WERI-Rb-1 (cell line): ENCODE data around the gene ANKHD1.

Experiments
- DNase-seq: peaks from one replicate; pipeline ENCODE4 v3.0.0-alpha.2; 2020
- H3K27ac ChIP-seq: fragments of 250-450 bp; sonication (Bioruptor Pico); 2 replicates; pipeline ENCODE4 v1.5.1; 2020; ENCODE audit warnings: mild to moderate bottlenecking, moderate library complexity
- H3K27me3 ChIP-seq: fragments of 250-450 bp; sonication (Bioruptor Pico); 2 replicates; pipeline ENCODE4 v1.5.1; 2021; ENCODE audit warnings: mild to moderate bottlenecking, low read depth, moderate library complexity; ENCODE audit not compliant: insufficient read depth, severe bottlenecking
- H3K36me3 ChIP-seq: fragments of 250-450 bp; sonication (Bioruptor Pico); 2 replicates; pipeline ENCODE4 v1.5.1; 2020; ENCODE audit warnings: mild to moderate bottlenecking, moderate library complexity
- H3K4me3 ChIP-seq: 2 replicates; pipeline ENCODE4 v1.5.1; 2011; ENCODE audit warnings: low read depth, mild to moderate bottlenecking, control low read depth, low read length
- H3K9me3 ChIP-seq: fragments of 250-450 bp; sonication (Bioruptor Pico); 2 replicates; pipeline ENCODE4 v1.5.1; 2021; ENCODE audit warnings: mild to moderate bottlenecking, moderate library complexity; ENCODE audit not compliant: severe bottlenecking
- CTCF ChIP-seq: IDR thresholded peaks from 2 replicates; pipeline ENCODE4 v1.5.1; 2011; ENCODE audit warnings: low read depth, mild to moderate bottlenecking, control low read depth, inconsistent platforms, low read length

The ANKHD1 gene

DNA sequence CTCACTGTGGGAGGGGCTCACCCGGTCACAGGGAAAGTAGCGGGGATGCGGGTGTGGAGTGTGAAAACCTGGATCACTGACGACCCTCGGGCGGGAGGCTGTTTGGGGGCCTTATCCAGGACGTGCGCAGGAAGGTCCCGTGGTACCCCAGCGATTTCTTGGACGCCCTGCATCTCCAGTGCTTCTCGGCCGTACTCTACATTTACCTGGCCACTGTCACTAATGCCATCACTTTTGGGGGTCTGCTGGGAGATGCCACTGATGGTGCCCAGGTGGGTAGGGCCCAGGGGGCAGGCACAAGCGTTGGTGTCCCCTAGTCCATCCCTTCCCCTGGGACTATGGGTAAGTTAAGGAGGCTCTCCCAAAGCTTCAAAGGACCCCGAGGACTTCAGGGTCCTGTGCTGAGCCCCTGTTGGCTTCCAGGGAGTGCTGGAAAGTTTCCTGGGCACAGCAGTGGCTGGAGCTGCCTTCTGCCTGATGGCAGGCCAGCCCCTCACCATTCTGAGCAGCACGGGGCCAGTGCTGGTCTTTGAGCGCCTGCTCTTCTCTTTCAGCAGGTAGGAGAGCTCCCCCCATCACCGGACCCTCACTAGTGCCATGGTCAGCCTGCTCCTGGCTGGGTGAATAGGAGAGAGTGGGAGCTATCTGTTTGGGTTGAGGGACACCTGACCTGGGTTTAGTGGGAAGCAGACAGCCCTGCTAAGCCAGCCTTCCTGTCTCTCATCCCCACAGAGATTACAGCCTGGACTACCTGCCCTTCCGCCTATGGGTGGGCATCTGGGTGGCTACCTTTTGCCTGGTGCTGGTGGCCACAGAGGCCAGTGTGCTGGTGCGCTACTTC, 37.8 kb upstream of the ANKHD1 start:
- H3K27ac ChIP-seq: no peak overlapping the region

GRCh38 chr5:140364472-140364765, 37.2 kb upstream of the ANKHD1 start:
- Histone ChIP-seq H3K4me3 (no peak overlapping the region), H3K9me3 (no peaks in the 10 kb centered on the region), H3K36me3 (no peaks in the 10 kb centered on the region), H3K27me3 (no peaks in the 10 kb centered on the region), H3K27ac (no peak overlapping the region)
- no peak for DNase-seq
- TF ChIP-seq CTCF: no peak

More for the DNA sequence above, 37.8 kb upstream of the ANKHD1 start:
- peak overlapping the region; percentile 36 for H3K4me3 ChIP-seq
- no peaks in the 10 kb centered on the region for H3K27me3 ChIP-seq
- DNase-seq: no peak
- no peak for TF ChIP-seq CTCF
- no peaks in the 10 kb centered on the region for H3K9me3 ChIP-seq
- no peaks in the 10 kb centered on the region for H3K36me3 ChIP-seq

GRCh38 chr5:140365282-140365681, 36.4 kb upstream of the ANKHD1 start:
- H3K27ac ChIP-seq: no peak overlapping the region
- H3K36me3 ChIP-seq: no peaks in the 10 kb centered on the region
- DNase-seq: no peak
- no peaks in the 10 kb centered on the region for H3K9me3 ChIP-seq
- H3K4me3 ChIP-seq: no peak overlapping the region
- H3K27me3 ChIP-seq: no peaks in the 10 kb centered on the region
- no peak for TF ChIP-seq CTCF

DNA sequence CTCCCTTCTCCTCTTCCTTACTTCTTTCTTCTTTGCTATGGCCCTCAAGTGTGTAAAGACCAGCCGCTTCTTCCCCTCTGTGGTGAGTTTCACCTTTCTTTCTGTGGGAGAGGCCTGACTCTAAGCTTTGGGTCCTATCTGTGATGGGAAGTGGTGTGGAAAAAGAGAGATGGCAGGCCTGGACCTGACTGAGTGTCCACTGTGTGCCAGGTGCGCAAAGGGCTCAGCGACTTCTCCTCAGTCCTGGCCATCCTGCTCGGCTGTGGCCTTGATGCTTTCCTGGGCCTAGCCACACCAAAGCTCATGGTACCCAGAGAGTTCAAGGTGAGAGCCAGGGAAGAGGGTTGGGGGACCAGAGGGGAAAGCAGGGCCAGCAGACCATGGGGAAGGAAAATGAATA, 35.7 kb upstream of the ANKHD1 start:
- Histone ChIP-seq H3K27ac (no peak overlapping the region), H3K4me3 (no peak overlapping the region), H3K9me3 (no peaks in the 10 kb centered on the region), H3K27me3 (no peaks in the 10 kb centered on the region), H3K36me3 (no peaks in the 10 kb centered on the region)
- no peak for TF ChIP-seq CTCF
- no peak for DNase-seq

DNA sequence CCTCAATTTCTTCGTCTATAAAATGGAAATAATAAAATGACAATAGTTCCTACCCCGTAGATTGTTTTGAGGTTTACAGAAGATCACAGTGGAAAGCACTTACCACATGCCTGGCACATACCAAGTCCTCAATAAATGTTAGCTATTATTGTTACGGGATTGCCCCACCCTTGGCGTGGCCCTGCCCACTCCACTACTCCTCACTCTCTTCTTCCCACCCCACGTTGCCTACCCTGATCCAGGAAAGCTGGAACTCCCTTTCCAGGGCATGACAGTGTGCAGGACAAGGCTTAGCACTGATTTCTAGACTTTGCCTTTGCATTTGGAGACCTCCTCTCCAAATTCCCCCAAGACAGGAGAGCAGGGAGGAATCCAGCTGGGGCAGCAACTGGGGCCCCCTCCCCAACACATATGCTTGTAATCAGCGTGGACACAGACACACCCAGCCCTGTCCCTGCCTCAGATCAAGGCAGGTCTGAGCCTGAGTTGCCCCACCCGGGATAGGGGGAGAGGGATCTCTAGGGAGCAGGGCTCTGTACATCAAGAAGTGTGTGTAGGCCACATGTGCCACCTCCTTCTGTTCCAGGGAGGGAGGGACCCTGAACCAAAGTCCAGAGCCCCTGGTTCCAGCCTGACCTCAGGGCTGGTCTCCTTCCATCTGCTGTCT, 34.9 kb upstream of the ANKHD1 start:
- Histone ChIP-seq H3K27ac (no peak overlapping the region), H3K36me3 (no peaks in the 10 kb centered on the region), H3K9me3 (no peaks in the 10 kb centered on the region), H3K4me3 (no peak overlapping the region), H3K27me3 (no peaks in the 10 kb centered on the region)
- DNase-seq: no peak
- no peak for TF ChIP-seq CTCF
